ENCODE data around the gene IFT88.
A peak's percentile ranks its signal among the peaks of the same experiment; 100 is the strongest.

The IFT88 gene

DNA sequence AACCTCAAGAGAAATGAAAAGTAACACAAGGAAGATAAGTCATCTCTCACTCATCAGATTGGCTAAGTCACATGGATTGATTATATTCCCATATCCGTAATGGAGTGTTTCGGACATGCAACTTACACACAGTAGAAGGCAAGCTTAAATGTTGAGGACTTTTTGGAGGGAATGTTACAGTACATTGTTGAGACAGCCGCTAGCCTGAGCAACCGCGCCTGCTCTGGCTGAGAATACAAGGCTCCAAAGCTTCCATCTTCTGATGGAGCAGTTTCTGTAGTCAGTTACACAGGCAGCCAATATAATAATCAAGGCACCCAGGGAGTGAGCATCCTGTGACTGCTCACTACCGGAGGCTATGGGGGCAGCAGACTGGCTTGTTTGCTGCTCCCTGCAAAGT lies 40.3 kb upstream of the IFT88 start:
- no peak for TF ChIP-seq POLR2AphosphoS5 (IDR thresholded peaks at IDR 0.05; ENCODE audit: low read depth)
- TF ChIP-seq, protein P1, sequence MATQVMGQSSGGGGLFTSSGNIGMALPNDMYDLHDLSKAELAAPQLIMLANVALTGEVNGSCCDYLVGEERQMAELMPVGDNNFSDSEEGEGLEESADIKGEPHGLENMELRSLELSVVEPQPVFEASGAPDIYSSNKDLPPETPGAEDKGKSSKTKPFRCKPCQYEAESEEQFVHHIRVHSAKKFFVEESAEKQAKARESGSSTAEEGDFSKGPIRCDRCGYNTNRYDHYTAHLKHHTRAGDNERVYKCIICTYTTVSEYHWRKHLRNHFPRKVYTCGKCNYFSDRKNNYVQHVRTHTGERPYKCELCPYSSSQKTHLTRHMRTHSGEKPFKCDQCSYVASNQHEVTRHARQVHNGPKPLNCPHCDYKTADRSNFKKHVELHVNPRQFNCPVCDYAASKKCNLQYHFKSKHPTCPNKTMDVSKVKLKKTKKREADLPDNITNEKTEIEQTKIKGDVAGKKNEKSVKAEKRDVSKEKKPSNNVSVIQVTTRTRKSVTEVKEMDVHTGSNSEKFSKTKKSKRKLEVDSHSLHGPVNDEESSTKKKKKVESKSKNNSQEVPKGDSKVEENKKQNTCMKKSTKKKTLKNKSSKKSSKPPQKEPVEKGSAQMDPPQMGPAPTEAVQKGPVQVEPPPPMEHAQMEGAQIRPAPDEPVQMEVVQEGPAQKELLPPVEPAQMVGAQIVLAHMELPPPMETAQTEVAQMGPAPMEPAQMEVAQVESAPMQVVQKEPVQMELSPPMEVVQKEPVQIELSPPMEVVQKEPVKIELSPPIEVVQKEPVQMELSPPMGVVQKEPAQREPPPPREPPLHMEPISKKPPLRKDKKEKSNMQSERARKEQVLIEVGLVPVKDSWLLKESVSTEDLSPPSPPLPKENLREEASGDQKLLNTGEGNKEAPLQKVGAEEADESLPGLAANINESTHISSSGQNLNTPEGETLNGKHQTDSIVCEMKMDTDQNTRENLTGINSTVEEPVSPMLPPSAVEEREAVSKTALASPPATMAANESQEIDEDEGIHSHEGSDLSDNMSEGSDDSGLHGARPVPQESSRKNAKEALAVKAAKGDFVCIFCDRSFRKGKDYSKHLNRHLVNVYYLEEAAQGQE (IDR thresholded peaks at IDR 0.05; ENCODE audit: insufficient replicate concordance, low read depth) = no peak
- no peak for TF ChIP-seq SPI1 (IDR thresholded peaks at IDR 0.05; ENCODE audit: borderline replicate concordance, low read depth)
- TF ChIP-seq GABPA (IDR thresholded peaks at IDR 0.05; ENCODE audit: low read depth) = no peak
- TF ChIP-seq, protein P2, sequence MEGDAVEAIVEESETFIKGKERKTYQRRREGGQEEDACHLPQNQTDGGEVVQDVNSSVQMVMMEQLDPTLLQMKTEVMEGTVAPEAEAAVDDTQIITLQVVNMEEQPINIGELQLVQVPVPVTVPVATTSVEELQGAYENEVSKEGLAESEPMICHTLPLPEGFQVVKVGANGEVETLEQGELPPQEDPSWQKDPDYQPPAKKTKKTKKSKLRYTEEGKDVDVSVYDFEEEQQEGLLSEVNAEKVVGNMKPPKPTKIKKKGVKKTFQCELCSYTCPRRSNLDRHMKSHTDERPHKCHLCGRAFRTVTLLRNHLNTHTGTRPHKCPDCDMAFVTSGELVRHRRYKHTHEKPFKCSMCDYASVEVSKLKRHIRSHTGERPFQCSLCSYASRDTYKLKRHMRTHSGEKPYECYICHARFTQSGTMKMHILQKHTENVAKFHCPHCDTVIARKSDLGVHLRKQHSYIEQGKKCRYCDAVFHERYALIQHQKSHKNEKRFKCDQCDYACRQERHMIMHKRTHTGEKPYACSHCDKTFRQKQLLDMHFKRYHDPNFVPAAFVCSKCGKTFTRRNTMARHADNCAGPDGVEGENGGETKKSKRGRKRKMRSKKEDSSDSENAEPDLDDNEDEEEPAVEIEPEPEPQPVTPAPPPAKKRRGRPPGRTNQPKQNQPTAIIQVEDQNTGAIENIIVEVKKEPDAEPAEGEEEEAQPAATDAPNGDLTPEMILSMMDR (IDR thresholded peaks at IDR 0.05; ENCODE audit: insufficient read depth, low read length) = no peak
- DNase-seq (ENCODE audit: low read depth in 1 of 2, low spot score in 1 of 2) = no peak
- no peaks in the 10 kb centered on the region for H3K27me3 ChIP-seq (ENCODE audit: insufficient read depth, poor library complexity, severe bottlenecking)
- peak overlapping the region; percentile 77 for H3K4me3 ChIP-seq (replicated peaks; ENCODE audit: insufficient read depth, low read length)
- peak overlapping the region; percentile 76 for H3K27ac ChIP-seq (replicated peaks)

DNA sequence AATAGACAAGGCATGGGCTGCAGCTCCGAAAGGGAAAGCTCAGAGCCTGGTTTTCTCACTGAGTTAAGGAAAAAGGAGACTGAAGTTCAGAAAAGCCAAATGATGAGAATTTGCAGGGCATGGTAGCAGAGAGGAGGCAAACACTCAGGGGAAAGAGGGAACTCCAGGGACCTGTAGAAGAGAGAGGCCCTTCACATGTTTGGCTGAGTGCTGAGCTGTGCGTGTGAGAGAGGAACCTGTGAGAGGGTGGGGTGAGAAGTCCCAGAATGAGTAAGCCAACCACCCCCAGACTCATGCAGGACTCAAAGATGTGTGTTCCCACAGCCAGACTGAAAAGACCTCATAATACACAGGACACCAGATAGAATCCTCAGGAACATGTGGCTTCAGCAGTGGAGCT lies 38.5 kb upstream of the IFT88 start:
- H3K27me3 ChIP-seq (ENCODE audit: insufficient read depth, poor library complexity, severe bottlenecking) = no peaks in the 10 kb centered on the region
- H3K4me3 ChIP-seq (replicated peaks; ENCODE audit: insufficient read depth, low read length) = no peak overlapping the region
- TF ChIP-seq, protein P2 (IDR thresholded peaks at IDR 0.05; ENCODE audit: insufficient read depth, low read length) = no peak
- TF ChIP-seq GABPA (IDR thresholded peaks at IDR 0.05; ENCODE audit: low read depth) (no peak), POLR2AphosphoS5 (IDR thresholded peaks at IDR 0.05; ENCODE audit: low read depth) (no peak), SPI1 (IDR thresholded peaks at IDR 0.05; ENCODE audit: borderline replicate concordance, low read depth) (no peak)
- TF ChIP-seq, protein P1 (IDR thresholded peaks at IDR 0.05; ENCODE audit: insufficient replicate concordance, low read depth) = no peak
- no peak overlapping the region for H3K27ac ChIP-seq (replicated peaks)
- DNase-seq (ENCODE audit: low read depth in 1 of 2, low spot score in 1 of 2) = peak in 1 of 2 experiments; percentile 26

DNA sequence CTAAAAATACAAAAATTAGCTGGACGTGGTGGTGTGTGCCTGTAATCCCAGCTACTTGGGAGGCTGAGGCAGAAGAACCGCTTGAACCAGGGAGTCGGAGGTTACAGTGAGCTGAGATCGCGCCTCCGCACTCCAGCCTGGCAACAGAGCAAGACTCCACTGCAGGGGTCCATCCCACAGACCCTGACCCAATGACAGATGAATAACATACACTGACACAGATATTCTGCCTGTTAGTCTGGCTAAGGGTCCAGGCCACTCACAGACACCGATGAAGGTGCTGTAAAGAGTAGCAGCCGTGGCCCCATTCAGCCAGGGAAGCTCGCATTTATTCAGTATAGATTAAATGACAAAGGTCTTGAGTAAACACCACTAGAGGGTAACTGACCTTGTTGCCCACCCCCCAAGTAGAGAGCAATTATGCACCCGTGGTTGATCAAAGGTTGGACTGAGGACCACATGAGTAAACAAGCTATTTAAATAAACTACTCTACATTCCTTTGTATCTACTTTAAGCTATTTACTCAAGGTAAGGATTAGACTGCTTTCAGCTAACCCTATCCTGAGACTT lies 32.8 kb upstream of the IFT88 start:
- Histone ChIP-seq H3K27ac (replicated peaks) (no peak overlapping the region), H3K4me3 (replicated peaks; ENCODE audit: insufficient read depth, low read length) (no peak overlapping the region), H3K27me3 (ENCODE audit: insufficient read depth, poor library complexity, severe bottlenecking) (no peaks in the 10 kb centered on the region)
- no peak for TF ChIP-seq SPI1 (IDR thresholded peaks at IDR 0.05; ENCODE audit: borderline replicate concordance, low read depth)
- no peak for TF ChIP-seq POLR2AphosphoS5 (IDR thresholded peaks at IDR 0.05; ENCODE audit: low read depth)
- TF ChIP-seq, protein P1 (IDR thresholded peaks at IDR 0.05; ENCODE audit: insufficient replicate concordance, low read depth) = no peak
- no peak for TF ChIP-seq GABPA (IDR thresholded peaks at IDR 0.05; ENCODE audit: low read depth)
- TF ChIP-seq, protein P2 (IDR thresholded peaks at IDR 0.05; ENCODE audit: insufficient read depth, low read length) = no peak
- no peak for DNase-seq (ENCODE audit: low read depth in 1 of 2, low spot score in 1 of 2)

Measured in HL-60 (cell line).